GM19463 (cell line): ENCODE data around the gene SYT13.
A peak's percentile ranks its signal among the peaks of the same experiment; 100 is the strongest.
"Not testable (repeated sequence)": the region's sequence is repeated elsewhere in the genome, so short reads cannot be mapped to it uniquely, and the experiment has no call there.

Source experiments
- ATAC-seq: cut with Tn5 transposase; IDR thresholded peaks from one replicate; pipeline ENCODE4 v1.9.1; 2021; ENCODE audit warnings: mild to moderate bottlenecking, moderate library complexity; ENCODE audit not compliant: unreplicated experiment

The SYT13 gene

DNA sequence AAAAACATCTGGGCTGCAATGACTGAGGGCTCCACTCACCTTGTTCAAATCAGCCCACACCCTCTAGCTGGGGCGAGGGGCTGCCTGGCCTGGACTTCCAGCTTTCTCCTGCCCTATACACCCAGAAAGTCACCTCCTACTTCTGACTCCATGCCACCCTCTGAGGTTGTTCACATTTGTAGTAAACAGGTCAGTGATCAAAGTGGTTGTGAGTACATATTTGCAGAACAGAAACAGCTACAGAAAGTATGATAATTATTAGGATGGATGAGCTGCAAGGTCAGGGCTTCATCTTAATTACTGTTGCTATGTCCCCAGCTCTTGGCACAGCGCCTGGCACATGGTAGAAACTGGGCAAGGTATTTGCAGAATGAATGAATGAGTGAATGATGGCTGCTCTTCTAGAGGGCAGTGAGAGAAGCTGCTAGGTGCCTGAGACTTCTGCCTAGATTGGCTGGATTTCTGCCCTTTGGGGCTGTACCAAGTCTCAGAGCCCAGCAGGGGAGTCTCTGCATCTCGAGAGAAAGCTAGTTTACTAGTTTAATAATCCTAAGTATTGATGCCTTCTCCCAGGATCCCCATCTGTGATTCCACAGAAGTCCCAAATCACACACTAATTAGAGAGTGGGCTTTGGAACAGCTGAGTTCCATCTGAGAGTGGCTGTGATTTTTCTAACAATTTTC, 36.0 kb downstream of the SYT13 start:
- ATAC-seq, result no peak

DNA sequence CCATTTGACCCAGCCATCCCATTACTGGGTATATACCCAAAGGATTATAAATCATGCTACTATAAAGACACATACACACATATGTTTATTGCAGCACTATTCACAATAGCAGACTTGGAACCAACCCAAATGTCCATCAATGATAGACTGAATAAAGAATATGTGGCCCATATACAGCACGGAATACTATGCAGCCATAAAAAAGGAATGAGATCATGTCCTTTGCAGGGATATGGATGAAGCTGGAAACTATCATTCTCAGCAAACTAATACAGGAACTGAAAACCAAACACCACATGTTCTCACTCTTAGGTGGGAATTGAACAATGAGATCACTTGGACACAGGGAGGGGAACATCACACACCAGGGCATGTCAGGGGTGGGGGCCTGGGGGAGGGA, 36.8 kb downstream of the SYT13 start:
- ATAC-seq, result not testable (repeated sequence)

DNA sequence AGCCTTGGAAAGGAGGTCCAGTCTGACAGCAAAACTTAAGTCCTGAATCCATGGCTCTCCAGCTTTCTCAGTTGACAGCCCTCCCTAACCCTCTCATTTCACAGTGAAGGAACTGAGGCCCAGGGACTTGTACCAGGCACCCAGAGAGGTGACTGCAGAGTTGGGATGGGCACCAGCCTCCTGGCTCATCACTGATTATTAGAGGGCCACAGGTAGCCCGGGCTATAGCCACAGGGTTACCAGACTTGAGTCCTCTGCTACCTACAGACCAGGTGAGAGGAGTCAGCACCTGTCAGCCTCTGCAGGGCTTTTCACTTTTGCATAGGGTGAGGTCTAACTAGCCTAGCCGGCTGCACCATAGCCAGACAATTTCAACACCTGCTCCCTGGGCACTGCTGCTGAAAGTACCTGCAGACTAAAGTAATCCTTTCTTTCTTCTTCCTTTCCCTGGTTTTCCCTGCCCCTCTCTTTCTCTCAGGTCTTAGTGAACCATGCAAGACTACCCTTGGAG, 37.6 kb downstream of the SYT13 start:
- ATAC-seq, result no peak

DNA sequence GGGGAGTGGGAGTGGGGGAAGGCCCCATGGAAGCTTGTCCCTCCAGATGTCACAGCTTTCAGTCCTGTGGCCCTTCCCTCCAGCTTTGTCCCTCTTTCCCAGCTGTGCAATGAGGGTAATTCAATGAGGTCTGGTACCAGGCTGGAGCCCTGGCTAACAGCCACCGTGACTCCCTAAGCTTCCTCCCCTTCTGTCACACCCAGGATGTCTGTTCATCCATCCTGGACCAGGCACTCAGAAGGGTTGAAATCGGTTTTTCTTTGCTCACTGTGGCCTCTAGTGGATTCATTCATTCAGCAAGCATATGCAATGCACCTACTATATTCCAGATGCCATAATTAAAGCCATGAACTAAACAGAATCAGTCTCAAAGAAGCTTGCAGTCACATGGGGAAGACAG, 38.7 kb downstream of the SYT13 start:
- ATAC-seq, result no peak

DNA sequence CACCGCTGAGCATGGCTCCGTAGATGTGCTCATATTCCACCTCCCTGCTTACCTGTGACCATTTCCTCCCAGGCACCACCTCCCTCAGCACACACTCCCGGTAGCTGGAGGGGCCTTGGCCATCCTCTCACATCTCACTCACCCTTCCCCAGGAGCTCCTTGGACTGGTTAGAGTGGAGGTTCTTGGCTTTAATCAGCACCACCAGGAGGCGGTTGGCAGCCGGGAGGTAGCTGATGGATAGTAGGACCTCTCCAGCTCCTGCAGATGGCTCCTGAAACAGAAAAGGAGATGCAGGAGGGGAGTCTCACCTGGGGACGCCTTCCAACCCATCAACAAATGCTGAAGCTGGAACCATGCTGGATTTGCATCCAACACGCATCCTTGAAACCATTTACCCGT, 39.9 kb downstream of the SYT13 start:
- no peak for ATAC-seq

DNA sequence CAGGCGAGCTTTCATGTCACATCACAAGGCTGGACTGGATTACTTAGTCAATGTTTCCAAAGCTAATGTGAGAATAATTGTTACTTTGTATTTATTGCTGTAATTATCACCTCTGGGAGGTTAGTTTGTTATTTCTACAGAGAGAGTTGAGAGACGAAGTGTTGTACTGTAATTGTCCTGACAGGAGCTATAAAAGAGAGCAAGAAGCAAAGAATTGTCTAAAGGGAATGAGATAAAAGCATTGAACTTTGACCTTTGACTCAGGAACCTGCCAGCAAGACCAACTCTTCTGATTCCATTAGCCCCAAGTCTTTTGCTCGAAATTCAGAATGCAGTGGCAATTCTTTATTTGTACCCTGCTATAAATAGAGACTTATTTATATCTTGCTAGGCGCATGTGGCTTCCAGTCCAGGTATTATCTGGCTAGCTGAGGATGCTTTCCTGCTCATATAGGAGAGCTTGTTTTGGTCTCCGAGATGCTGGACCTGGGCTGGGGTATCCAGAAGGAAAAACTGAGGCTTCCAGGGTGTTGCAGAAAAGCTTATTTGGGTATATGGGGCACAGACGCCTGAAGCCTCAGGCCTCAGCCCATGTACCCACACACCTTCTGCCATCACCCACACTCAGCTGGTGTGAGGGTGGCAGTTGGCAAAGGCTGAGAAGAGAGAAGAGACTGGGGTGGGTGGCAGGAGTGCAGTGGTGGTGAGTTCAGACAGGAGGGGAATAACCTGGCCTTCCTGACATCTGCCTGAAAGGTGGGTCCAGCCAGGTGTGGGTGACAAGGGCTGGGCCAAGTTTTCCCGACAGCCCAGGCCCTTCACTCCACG, 40.7 kb downstream of the SYT13 start:
- ATAC-seq, result no peak

DNA sequence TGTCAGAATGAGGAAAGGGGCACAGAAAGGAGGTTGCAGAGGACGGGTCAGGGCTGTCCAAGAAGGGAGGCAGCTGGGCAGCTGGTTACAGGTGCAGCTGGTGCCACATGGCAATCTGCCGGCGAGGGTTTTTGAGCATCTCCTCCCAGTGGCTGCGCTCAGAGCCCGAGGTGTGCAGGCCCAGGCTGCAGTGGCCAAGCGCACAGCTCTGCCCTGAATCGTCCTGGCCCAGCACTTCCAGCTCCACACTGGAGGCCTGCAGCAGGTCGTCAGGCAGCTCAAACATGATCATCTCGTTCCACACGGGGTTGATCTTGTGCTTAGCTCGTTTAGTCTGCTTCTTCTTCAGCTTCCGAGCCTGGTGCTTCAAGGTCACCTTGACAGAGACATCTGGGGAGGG, 42.2 kb downstream of the SYT13 start:
- no peak for ATAC-seq

DNA sequence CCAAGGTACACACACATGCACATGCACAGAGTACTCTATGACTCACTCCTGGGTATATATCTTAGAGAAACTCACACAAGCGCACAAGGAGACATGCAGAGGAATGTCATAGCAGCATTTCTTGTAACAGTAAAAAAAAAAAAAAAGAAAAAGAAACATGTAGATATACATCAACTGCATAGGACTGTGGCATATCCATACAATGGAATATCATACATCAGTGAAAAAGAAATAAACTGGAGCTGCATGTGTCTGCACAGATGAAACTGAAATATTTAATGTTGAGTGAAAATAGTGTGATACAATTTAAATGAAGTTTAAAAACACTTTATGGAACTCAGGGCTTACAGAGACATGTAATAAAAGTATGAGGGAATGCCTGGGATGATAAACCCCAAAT, 46.4 kb downstream of the SYT13 start:
- ATAC-seq, result no peak

DNA sequence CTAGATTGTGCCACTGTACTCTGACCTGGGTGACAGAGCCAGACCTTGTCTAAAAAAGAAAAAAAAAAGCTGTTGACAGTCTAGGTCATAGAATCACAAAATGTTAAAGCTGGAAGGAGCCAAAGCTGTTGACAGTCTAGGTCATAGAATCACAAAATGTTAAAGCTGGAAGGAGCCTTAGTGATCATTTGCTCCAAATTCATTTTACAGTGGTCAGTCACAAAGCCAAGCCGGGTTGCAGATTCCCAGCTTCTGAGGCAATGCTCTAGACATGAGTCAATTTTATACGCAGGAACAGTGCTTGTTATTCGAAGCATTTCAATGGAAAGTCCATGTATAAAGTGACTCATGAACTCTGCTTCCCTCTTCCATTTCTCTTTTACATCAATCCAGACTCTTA, 47.4 kb downstream of the SYT13 start:
- no peak for ATAC-seq

DNA sequence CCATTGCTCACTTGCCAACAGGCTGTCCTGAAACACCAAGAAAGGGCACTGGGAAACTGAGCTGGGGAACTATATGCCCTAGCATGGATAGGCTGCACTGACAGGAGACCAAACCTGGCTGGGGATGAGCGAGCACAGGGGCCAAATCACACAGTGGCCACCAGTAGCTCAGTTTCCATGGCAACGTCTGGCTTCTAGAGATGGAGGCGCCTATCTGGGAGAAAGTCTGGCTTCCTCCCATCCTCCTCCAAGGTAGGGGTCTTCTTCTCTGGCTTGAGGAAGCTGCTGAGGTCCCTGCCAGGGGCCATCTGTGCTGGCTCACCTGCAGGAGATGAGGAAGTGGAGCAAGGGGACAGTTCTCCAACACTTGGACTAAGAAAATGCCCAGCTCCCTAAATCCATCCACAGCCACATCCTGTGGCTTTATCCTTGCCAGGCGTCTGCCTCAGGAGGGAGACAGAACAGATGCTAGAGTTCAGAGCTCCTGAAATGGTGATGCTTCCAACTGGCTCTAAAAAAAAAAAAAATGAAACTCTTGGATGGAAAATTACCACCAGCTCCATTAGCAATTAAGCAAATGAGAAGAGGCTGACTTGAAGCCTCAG, 48.3 kb downstream of the SYT13 start:
- no peak for ATAC-seq

DNA sequence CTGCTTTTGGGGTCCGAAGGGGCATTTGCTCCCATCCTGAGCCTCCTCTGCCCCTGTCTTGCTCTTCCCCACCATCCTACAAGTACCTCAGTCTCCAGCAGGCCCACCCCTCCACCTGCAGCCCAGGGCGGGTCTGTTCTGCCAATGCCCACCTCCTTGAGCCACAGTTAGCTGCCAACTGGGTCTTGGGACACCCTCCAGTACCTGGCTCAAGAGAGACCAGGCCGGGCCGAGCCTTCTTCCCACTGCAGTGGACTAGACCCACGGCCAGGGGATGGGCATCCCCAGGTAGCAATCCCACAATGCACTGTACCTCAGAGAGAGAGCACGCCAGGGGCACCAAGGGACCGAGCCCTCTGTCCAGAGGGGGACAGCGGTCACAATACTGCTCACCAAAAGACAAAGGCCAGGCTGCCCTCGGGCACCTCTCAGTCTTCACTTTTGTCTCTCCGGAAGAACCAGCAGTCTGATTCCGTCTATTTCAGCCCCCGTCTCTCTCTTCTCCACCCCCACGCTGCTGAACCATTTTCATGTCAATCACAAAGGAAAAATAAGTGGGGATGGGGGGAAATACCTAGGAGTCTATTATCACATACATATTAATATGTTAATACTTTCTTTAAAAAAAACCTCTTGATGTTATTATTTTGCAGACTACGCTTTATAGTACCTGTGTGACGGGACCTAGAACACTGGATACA, 51.7 kb downstream of the SYT13 start:
- no peak for ATAC-seq

DNA sequence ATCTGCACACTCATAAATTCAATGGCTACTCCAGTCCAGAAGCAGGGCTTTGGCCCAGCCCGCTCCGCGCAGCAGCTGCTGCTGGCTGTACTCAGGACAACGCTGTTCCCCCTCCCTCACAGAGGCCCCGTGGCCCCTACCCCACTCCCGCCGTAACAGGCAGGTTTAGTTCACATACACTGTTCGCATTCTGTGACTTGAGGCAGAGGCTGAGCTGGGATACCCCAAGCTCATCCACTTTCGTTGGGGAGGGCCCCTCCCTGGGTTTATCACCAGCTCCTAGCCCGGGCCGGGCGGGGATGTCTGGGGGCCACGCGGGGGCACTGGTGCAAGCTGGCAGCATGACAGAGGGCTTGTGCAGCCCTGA, 52.4 kb downstream of the SYT13 start:
- ATAC-seq, result no peak

DNA sequence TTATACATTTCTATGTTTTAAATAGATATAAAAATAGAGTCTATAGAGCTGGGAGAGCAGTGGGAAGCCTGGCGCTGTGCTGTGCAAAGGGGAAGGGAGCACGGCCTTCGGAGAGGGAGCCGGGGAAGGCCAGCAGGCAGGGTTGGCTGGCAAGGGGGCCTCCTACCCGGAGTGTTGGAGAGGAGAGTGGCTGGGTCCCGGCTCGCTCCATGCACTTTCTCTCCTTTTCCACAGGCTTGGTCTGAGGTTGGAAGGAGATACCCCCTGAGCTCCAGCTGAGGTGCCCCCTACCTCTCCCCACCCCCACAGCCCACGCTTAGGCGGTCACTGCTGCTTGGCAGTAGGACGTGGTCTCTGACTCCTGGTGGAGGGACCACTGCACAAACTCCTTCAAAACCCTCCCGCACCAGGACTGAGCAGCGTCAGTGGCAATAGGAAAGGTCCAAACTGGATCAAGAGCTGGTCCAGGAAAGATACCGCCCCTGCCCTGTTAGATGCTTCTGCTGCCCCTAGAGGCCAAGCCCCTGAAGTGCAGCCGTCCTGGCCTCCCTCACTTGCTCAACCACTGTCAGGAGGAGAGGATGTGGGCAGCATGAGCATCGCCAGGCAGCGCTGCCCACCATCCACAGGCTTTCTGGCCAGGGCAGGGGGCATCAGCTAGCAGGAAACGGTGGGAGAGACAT, 52.9 kb downstream of the SYT13 start:
- peak; percentile 70 for ATAC-seq

DNA sequence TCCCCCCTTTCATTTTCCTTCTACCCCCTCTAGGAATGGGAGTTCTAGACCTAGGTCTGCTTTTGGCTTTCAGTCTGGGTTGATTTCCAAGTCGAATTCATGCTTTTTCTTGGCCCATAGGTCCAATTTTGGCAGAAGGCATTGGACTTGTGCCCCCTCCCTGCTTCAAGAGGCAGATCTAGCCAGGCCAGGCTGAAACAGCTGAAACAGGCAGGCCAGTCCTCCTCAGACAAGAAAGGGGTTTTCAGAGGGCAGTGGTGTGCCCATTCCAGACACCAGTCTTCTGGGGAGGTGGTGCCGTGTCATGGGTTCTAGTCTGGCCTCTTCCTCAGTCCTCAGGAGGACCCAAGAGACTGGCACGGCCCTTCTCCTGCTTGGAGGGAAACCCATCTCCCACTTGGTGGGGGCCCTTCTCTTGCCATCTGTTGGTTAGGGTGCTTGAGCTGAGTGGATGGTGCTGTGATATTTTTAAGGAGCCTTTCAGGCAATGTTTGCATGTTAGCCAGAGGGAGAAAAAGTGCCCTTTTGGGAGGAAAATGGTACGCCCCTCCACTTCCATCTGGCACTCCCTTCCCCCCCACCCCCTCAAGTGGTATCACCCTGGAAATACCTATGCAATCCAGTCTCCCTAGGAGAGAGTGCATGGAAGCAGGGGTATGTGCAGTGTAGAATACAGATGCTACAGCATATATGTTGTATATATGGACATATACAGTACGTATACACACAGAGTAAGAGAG, 53.6 kb downstream of the SYT13 start:
- no peak for ATAC-seq

DNA sequence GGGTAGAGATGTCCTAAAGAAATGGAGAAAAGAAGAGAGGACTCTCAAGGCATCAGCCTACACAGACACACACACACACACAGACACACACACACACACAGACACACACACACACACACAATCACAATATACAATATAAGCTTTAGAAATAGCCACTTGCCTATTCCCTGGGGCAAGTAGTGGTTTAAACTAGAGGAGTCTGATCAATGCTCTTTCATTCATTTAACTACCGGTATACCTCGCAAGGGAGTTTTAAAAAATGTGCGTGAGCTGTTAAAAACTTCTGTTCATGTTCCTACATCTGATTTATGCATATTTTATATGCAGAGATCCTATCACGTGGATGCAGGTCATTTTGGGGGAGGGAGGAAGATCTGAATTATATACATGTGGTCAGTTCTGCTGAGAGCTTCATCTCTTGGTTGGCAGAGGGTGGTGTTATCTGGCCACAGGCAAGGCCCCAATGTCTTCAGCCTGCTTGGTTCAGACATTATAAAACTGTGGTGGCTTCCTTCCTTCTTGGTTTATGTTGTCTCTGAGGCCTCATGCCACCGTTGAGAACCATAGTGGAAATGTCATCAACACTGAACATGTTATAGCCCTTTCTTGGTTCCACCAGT, 56.6 kb downstream of the SYT13 start:
- ATAC-seq, result no peak

DNA sequence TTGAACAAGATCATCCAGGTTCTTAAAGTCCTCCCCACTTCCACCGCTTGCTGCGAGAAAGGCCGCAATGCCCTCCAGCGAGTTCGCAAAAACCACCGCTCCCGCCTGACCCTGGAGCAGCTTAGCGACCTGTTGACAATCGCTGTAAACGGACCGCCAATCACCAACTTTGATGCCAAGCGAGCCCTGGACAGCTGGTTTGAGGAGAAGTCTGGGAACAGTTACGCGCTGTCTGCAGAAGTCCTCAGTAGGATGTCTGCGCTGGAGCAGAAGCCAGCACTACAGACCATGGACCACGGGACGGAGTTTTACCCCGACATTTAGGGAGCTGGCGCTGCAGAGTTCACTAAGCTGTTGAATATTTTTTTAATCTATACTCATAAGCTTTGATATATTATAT, 58.3 kb downstream of the SYT13 start:
- no peak for ATAC-seq

DNA sequence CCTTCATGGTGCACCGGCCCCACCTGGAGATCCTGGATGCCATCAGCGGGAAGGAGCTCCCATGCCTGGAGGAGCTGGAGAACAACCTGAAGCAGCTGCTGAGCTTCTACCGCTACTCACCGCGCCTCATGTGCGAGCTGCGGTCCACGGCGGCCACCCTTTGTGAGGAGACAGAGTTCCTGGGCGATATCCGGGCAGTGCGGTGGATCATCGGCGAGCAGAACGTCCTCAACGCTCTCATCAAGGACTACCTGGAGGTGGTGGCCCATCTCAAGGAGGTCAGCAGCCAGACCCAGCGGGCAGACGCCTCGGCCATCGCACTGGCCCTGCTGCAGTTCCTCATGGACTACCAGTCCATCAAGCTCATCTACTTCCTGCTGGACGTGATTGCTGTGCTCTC, 59.2 kb downstream of the SYT13 start:
- ATAC-seq, result no peak

DNA sequence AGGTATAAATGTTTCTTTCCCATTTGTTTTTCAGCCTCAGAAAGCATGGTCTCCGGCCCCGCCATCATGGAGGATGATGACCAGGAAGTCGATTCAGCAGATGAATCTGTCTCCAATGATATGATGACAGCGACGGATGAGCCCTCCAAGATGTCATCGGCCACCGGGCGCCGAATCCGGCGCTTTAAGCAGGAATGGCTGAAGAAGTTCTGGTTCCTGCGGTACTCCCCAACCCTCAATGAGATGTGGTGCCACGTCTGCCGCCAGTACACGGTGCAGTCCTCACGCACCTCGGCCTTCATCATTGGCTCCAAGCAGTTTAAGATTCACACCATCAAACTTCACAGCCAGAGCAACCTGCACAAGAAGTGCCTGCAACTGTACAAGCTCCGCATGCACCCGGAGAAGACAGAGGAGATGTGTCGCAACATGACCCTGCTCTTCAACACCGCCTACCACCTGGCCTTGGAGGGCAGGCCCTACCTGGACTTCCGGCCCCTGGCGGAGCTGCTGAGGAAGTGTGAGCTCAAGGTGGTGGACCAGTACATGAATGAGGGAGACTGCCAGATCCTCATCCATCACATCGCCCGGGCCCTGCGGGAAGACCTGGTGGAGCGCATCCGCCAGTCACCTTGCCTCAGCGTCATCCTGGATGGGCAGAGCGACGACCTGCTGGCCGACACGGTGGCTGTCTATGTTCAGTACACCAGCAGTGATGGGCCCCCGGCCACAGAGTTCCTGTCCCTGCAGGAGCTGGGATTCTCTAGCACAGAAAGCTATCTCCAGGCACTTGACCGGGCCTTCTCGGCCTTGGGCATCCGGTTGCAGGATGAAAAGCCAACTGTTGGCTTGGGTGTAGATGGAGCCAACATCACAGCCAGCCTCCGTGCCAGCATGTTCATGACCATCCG, 59.9 kb downstream of the SYT13 start:
- no peak for ATAC-seq

DNA sequence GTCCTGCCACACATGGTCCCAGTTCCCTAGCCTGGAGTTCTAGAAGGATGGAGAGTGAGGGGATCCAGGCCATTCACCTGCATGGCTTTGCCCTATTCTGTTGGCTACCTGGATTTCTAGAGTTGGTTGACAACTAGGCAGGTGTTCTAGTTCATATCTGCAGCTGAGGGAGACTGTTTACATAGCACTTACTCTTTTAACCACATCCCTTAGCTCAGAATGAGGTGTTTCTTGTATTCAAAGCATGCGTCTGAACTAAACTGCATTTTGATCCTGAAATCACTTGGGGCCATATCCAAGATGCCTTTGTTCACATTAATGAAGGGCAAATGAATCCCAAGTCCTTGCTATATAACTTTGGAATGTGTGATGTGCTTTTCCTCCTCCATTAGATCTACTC, 60.9 kb downstream of the SYT13 start:
- no peak for ATAC-seq
